Fibroblast of the aortic adventitia (primary cell): ENCODE data around the gene ZBTB34. TPM values are rescaled to one million over a fixed set of nuclear protein-coding genes. Genes with fewer than 3 reads are reported as not detected.

Source experiments
- DNase-seq: peaks from one replicate; pipeline ENCODE4 v3.0.0-alpha.2; 2010; ENCODE audit warnings: low read depth
- H3K4me3 ChIP-seq: 2 replicates; pipeline ENCODE4 v1.5.1; 2011; ENCODE audit warnings: low read depth, mild to moderate bottlenecking, control low read depth, low read length, moderate library complexity
- CTCF ChIP-seq: IDR thresholded peaks from 2 replicates; pipeline ENCODE4 v1.5.1; 2011; ENCODE audit warnings: mild to moderate bottlenecking, low read length, control low read depth, inconsistent platforms; ENCODE audit not compliant: insufficient read depth
- total RNA-seq: library from RNA; depleted of rRNA; stranded (reverse); fragments of >200 nt; gene quantifications from 2 replicates; pipeline ENCODE4 v1.2.3, GENCODE V29; 2012; ENCODE audit warnings: low replicate concordance

ZBTB34 gene
- total RNA-seq, 1 donor = 8.8 TPM

GRCh38 chr9:126833710-126834345 is 26.6 kb upstream of the ZBTB34 start:
- no peak for TF ChIP-seq CTCF
- no peak for DNase-seq
- no peak overlapping the region for H3K4me3 ChIP-seq

GRCh38 chr9:126834672-126835071 is 25.8 kb upstream of the ZBTB34 start:
- no peak for TF ChIP-seq CTCF
- DNase-seq = no peak
- no peak overlapping the region for H3K4me3 ChIP-seq

DNA sequence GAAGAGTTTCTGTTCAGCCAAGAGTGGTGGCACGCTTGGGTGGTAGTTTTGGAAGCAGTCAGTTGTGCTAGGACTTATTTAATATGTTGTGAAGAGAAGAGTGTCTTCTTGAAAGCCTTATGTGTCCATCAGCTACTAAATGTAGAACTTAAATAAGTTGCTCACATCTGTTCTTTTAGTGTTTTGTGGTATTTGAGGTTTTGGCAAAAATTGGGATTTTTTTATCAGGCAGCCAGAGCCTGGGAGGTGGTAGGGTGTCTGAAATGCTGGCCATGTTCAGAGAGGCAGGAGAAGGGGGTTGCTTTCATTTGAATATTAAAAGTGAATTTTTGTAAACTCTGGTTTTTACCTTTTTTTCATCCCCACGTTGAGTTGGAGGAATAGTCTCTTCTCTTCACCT is 24.2 kb upstream of the ZBTB34 start:
- TF ChIP-seq CTCF = no peak
- no peak overlapping the region for H3K4me3 ChIP-seq
- peak; percentile 28 for DNase-seq

DNA sequence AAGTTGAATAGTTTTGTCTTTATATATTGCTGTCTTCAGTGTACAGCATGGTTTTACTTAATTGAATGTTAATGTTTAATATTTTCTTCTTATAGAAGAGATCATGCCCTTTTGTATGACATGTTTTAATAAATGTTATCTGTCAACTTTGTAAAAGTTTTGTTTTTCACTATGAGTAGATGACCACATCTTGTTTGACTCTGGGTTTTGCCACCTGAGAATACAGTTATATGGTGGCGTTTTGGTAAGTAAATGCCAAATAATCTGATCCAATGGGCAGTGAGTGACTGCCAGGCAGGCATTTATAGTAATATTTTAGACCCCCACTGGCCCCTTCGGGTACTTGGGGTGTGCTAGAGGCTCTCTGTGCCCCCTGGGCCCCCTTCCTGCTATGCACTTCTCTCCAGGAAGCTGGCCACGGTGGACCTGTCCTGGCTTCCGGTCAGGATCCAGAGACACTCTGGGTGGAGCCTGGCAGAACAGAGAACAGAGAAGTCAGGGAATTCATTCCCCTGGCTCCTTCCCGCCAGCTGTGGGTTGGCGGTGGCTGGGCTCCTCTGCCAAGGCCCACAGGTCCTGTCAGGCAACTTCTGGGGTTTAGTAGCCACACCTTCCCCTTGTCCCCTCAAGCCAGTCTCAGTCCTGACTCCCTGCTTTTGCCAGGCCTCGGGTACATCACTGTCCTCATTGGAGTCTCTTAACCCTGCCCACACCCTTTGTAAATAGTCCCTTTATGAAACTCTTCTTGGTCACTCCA is 22.2 kb upstream of the ZBTB34 start:
- DNase-seq = no peak
- TF ChIP-seq CTCF = no peak

GRCh38 chr9:126838895-126839294 is 21.5 kb upstream of the ZBTB34 start:
- TF ChIP-seq CTCF = no peak
- no peak overlapping the region for H3K4me3 ChIP-seq
- no peak for DNase-seq

More for the DNA sequence above, 22.2 kb upstream of the ZBTB34 start:
- H3K4me3 ChIP-seq = no peak overlapping the region

DNA sequence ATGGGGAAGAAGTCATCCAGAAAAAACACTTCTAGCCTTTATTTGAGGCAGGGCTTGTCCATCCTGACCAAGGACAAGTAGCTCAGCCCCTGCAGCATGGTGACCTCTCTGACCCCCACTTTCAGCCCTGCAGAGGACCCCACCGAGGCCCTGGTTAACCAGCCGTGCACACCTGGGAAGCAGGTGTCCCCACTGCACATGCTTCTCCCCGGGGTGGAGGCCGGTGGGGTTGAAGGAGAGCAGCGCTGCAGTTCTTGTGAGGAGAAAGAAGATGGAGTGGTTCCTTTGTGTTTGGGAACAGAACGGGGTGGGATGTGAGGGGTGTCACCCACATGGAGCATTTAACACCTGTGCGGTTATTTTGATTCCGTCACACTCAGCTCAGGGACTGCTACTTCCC is 21.1 kb upstream of the ZBTB34 start:
- TF ChIP-seq CTCF = no peak
- no peak overlapping the region for H3K4me3 ChIP-seq
- DNase-seq = no peak
